ENCODE results near the gene SPEF1.

DNA sequence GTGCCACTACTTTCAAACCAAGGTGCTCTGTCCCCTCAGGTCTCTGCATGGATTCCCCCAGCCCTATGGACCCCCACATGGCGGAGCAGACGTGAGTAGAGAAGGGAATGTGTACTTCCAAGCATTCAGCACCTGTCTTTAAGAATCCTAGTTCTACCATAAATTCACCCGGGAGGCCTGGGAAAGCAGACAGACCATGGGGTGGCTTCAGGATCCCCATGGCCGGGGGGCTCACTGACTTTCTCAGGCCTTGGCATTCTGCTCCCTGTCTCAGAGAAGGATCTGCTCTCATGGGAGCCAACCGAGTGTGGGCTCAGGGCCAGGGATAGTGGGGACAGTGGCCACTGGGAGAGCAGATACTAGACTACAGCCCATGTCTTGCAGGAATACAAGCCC lies 17.1 kb upstream of the SPEF1 start:
- TF ChIP-seq, protein P1, sequence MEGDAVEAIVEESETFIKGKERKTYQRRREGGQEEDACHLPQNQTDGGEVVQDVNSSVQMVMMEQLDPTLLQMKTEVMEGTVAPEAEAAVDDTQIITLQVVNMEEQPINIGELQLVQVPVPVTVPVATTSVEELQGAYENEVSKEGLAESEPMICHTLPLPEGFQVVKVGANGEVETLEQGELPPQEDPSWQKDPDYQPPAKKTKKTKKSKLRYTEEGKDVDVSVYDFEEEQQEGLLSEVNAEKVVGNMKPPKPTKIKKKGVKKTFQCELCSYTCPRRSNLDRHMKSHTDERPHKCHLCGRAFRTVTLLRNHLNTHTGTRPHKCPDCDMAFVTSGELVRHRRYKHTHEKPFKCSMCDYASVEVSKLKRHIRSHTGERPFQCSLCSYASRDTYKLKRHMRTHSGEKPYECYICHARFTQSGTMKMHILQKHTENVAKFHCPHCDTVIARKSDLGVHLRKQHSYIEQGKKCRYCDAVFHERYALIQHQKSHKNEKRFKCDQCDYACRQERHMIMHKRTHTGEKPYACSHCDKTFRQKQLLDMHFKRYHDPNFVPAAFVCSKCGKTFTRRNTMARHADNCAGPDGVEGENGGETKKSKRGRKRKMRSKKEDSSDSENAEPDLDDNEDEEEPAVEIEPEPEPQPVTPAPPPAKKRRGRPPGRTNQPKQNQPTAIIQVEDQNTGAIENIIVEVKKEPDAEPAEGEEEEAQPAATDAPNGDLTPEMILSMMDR (IDR thresholded peaks at IDR 0.05 in 4 of 5, conservative IDR thresholded peaks at IDR 0.05 in 1 of 5) = no peak
- no peak for TF ChIP-seq POLR2A (IDR thresholded peaks at IDR 0.05)

All from gastrocnemius medialis (tissue), 4 donors.